Gastrocnemius medialis (tissue), 4 donors: ENCODE data around the gene PEMT. TPM values are rescaled to one million over a fixed set of nuclear protein-coding genes. Genes with fewer than 3 reads are reported as not detected.
"Not testable (repeated sequence)": the region's sequence is repeated elsewhere in the genome, so short reads cannot be mapped to it uniquely, and the experiment has no call there.

Experiments
- ATAC-seq, 2 donors: fragments of 150-250 bp; one replicate each; pipeline ENCODE4 v1.9.1; 2016
- DNase-seq, 2 donors: peaks; one replicate each; pipeline ENCODE4 v3.0.0-alpha.2; 2019
- H3K27ac ChIP-seq, 4 donors: fragments of 200-600 bp; sonication (generic); 1 replicate in 1 of 4; 2 replicates in 3 of 4; pipeline ENCODE4 v1.5.1; 2016 to 2018; ENCODE audit warnings: mild to moderate bottlenecking in 2 of 4, moderate library complexity in 1 of 4
- H3K27me3 ChIP-seq, 3 donors: fragments of 200-600 bp; sonication (generic) in 2 of 3; 1 replicate in 1 of 3; 2 replicates in 2 of 3; pipeline versions ENCODE4 v1.5.1 to v1.6.0; 2016 to 2019; ENCODE audit warnings: mild to moderate bottlenecking in 1 of 3, moderate library complexity in 1 of 3
- H3K36me3 ChIP-seq, 2 donors: fragments of 200-600 bp; sonication (generic) in 1 of 2; one replicate each; pipeline ENCODE4 v1.5.1; 2017 to 2018
- H3K4me1 ChIP-seq, 2 donors: fragments of 200-600 bp; sonication (generic) in 1 of 2; one replicate each; pipeline ENCODE4 v1.5.1; 2016 to 2017; ENCODE audit warnings: mild to moderate bottlenecking in 2 of 2
- H3K4me3 ChIP-seq, 4 donors: fragments of 200-600 bp; sonication (generic) in 3 of 4; 1 replicate in 1 of 4; 2 replicates in 3 of 4; pipeline ENCODE4 v1.5.1; 2016 to 2019; ENCODE audit warnings: mild to moderate bottlenecking in 2 of 4
- H3K9me3 ChIP-seq, 3 donors: fragments of 200-600 bp; sonication (generic) in 2 of 3; 1 replicate in 1 of 3; 2 replicates in 2 of 3; pipeline ENCODE4 v1.5.1; 2016 to 2019
- POLR2A ChIP-seq, 2 donors: fragments of 450-650 bp; IDR thresholded peaks; one replicate each; pipeline ENCODE4 v1.6.1; 2017; ENCODE audit warnings: antibody characterized with exemption in 2 of 2, mild to moderate bottlenecking in 2 of 2, moderate library complexity in 2 of 2
- in situ Hi-C, 4 donors: fragments of 200-750 bp; cut with MboI; loops; one replicate each; pipeline versions ENCODE4 v1.15.0 to v1.8.0; 2017; ENCODE audit warnings: low sequenced_read_pairs in 4 of 4
- intact Hi-C: fragments of 100-400 bp; cut with DNase I; formaldehyde crosslinking; loops from one replicate; pipeline ENCODE4 v1.15.1; 2023; ENCODE audit warnings: low total_unique reads
- total RNA-seq, 4 donors: library from RNA; depleted of rRNA; stranded (reverse); fragments of >200 nt; gene quantifications; one replicate each; pipeline versions ENCODE4 v1.1.0 to v1.2.3, GENCODE V29; 2016
- TF ChIP-seq, protein P1 (sequence below), 5 experiments: fragments of 450-650 bp in 3 of 5; fragments of 200-600 bp in 2 of 5; sonication (generic) in 2 of 5; IDR thresholded peaks in 4 of 5; conservative IDR thresholded peaks in 1 of 5; 1 replicate in 4 of 5; 2 replicates in 1 of 5; pipeline ENCODE4 v1.5.1; 2016 to 2019; ENCODE audit warnings: antibody characterized with exemption in 5 of 5, mild to moderate bottlenecking in 3 of 5, moderate library complexity in 3 of 5

Gene PEMT
- total RNA-seq, 4 donors from 2014 or later: 32.8 to 48.2 (median 34.2) TPM

DNA sequence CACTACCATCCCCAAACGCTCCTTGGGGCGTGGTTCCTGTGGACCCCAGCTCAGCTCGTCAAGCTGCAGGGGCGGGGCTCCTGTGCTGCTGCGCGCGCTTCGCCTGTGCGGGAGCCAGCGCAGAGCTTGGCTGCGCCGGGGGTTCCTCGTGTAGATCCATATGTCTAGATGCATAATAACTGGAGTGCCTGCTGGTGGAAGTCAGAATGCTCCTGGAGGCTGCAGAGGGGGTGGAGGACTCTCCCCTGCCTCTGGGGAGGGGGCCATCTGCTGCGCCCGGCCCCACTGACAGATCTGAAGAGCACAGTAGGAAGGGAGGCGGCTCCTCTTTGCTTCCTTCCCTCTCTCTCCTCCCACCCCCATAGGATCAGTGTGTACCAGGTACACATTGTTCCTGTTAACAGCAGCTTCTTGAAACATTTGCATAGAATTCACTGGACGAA is 99.9 kb downstream of the PEMT start:
- Histone ChIP-seq H3K4me1 (peaks cover 15 to 32% of the 10 kb centered on the region in 2 donors), H3K27me3 (no peaks in the 10 kb centered on the region), H3K27ac (peak overlapping the region in 2 of 4 donors; percentile 10 to 97), H3K9me3 (no peaks in the 10 kb centered on the region), H3K4me3 (no peak overlapping the region), H3K36me3 (peaks cover 0 to 15% of the 10 kb centered on the region in 2 donors)
- intact Hi-C loops: loop anchor here (10.0 kb wide), 1 partner anchor 447 kb away; the partner anchor contains the start of gene MPRIP
- no peak for ATAC-seq
- TF ChIP-seq, protein P1, sequence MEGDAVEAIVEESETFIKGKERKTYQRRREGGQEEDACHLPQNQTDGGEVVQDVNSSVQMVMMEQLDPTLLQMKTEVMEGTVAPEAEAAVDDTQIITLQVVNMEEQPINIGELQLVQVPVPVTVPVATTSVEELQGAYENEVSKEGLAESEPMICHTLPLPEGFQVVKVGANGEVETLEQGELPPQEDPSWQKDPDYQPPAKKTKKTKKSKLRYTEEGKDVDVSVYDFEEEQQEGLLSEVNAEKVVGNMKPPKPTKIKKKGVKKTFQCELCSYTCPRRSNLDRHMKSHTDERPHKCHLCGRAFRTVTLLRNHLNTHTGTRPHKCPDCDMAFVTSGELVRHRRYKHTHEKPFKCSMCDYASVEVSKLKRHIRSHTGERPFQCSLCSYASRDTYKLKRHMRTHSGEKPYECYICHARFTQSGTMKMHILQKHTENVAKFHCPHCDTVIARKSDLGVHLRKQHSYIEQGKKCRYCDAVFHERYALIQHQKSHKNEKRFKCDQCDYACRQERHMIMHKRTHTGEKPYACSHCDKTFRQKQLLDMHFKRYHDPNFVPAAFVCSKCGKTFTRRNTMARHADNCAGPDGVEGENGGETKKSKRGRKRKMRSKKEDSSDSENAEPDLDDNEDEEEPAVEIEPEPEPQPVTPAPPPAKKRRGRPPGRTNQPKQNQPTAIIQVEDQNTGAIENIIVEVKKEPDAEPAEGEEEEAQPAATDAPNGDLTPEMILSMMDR (IDR thresholded peaks at IDR 0.05 in 4 of 5, conservative IDR thresholded peaks at IDR 0.05 in 1 of 5): no peak
- no peak for TF ChIP-seq POLR2A (IDR thresholded peaks at IDR 0.05)
- in situ Hi-C loops: loop anchor here in 2 of 4 donors (10.0 kb wide), 1 partner anchor 137 kb away; no protein-coding TSS in a partner anchor
- no peak for DNase-seq

DNA sequence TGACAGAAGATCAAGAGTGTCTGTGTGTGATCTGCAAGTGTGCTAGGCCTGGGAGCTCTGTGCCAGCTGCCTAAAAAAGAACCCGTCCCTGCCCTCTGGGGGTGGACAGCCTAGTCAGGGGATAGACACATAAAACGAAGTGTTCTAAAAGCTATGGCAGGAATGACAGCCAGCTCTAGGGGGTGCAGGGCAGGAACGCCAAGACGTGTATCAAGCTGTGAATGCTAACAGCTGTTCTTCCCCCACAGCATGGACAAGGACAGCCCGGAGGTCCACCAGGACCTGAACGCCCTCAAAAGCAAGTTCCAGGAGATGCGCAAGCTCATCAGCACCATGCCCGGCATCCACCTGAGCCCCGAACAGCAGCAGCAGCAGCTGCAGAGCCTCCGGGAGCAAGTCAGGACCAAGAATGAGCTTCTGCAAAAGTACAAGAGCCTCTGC is 100.5 kb downstream of the PEMT start:
- ATAC-seq (no peak), DNase-seq (no peak)
- H3K4me3 ChIP-seq: no peak overlapping the region
- no peaks in the 10 kb centered on the region for H3K27me3 ChIP-seq
- peak overlapping the region in 3 of 4 donors; percentile 10 to 97 (median 13) for H3K27ac ChIP-seq
- peaks cover 20 to 32% of the 10 kb centered on the region in 2 donors for H3K4me1 ChIP-seq
- intact Hi-C loops: loop anchor here (10.0 kb wide), 1 partner anchor 446 kb away; the partner anchor contains the start of gene MPRIP
- no peak for TF ChIP-seq POLR2A (IDR thresholded peaks at IDR 0.05)
- TF ChIP-seq, protein P1 (IDR thresholded peaks at IDR 0.05 in 4 of 5, conservative IDR thresholded peaks at IDR 0.05 in 1 of 5): no peak
- peaks cover 0 to 15% of the 10 kb centered on the region in 2 donors for H3K36me3 ChIP-seq
- H3K9me3 ChIP-seq: no peaks in the 10 kb centered on the region
- in situ Hi-C loops: loop anchor here in 2 of 4 donors (10.0 kb wide), 1 partner anchor 136 kb away; no protein-coding TSS in a partner anchor

DNA sequence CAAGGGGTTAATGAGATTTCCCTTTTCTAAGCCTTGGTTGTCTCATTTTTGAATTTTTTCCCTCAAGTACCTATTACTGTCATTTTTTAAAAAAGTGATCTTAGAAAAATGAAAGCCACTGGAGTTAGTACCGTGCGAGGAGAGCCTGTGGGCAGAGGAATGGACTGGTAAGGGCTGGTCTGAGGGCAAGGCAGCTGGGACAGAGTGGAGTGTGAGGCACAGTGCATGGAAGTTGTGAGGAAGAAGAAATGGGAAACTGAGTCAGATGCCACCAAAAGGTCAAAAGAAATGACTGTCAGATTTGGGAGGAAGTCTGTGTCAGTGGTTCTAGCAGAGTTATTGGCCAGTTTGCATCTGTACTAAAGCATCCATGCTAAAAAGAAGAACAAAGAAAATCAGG is 103.5 kb downstream of the PEMT start:
- Histone ChIP-seq H3K27me3 (no peaks in the 10 kb centered on the region), H3K27ac (peak overlapping the region in 1 of 4 donors; percentile 20), H3K9me3 (no peaks in the 10 kb centered on the region), H3K36me3 (peaks cover 0 to 15% of the 10 kb centered on the region in 2 donors), H3K4me3 (no peak overlapping the region), H3K4me1 (peaks cover 28 to 48% of the 10 kb centered on the region in 2 donors)
- intact Hi-C loops: no loop called here
- ATAC-seq: no peak
- in situ Hi-C loops: no loop called here
- TF ChIP-seq, protein P1 (IDR thresholded peaks at IDR 0.05 in 4 of 5, conservative IDR thresholded peaks at IDR 0.05 in 1 of 5): no peak
- no peak for TF ChIP-seq POLR2A (IDR thresholded peaks at IDR 0.05)
- DNase-seq: no peak

DNA sequence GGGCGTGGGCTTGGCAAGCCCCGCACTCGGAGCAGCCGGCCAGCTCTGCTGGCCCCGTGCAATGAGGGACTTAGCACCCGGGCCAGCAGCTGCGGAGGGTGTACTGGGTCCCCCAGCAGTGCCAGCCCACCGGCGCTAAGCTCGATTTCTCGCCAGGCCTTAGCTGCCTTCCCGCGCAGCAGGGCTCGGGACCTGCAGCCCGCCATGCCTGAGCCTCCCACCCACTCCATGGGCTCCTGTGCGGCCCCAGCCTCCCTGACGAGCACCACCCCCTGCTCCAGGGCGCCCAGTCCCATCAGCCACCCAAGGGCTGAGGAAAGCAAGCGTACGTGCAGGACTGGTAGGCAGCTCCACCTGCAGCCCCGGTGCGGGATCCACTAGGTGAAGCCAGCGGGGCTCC is 105.1 kb downstream of the PEMT start:
- peaks cover 31 to 49% of the 10 kb centered on the region in 2 donors for H3K4me1 ChIP-seq
- H3K27ac ChIP-seq: peak overlapping the region in 3 of 4 donors; percentile 21 to 39 (median 36)
- intact Hi-C loops, H3K27me3 ChIP-seq, DNase-seq, H3K4me3 ChIP-seq, H3K9me3 ChIP-seq, in situ Hi-C loops, ATAC-seq: not testable (repeated sequence)
- H3K36me3 ChIP-seq: peaks cover 0 to 11% of the 10 kb centered on the region in 2 donors

DNA sequence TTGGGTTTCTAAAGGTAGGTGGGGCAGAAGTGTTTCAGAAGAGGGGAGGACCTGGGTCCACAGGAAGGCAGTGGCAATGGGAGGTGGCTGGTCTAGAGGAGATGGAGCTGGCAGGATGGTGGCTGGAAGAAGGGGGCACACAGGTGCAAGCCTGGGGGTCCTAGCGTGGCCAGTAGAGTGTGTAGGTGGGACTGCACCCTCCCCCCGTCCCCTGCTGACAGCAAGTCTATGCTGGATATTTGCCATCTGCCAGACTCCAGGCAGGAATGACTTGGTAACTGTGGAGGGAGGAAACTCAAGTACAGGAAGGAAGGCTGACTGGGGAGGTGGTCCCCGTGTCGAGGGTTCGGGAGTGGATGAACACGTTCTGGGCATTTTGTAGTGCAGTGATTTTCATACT is 106.1 kb downstream of the PEMT start:
- no peak for TF ChIP-seq POLR2A (IDR thresholded peaks at IDR 0.05)
- TF ChIP-seq, protein P1 (IDR thresholded peaks at IDR 0.05 in 4 of 5, conservative IDR thresholded peaks at IDR 0.05 in 1 of 5): no peak
- Histone ChIP-seq H3K4me1 (peaks cover 29 to 55% of the 10 kb centered on the region in 2 donors), H3K27ac (peak overlapping the region; percentile 21 to 58 (median 38)), H3K9me3 (no peaks in the 10 kb centered on the region), H3K36me3 (peaks cover 0 to 7% of the 10 kb centered on the region in 2 donors), H3K27me3 (no peaks in the 10 kb centered on the region), H3K4me3 (no peak overlapping the region)
- in situ Hi-C loops (no loop called here), intact Hi-C loops (no loop called here)
- ATAC-seq (peak in 1 of 2 donors; percentile 10), DNase-seq (no peak)
